GM23248 (cell line): ENCODE data around the gene ACO2. TPM values are rescaled to one million over a fixed set of nuclear protein-coding genes. Genes with fewer than 3 reads are reported as not detected.

ENCODE experiments used
- DNase-seq: peaks from one replicate; pipeline ENCODE4 v3.0.0-alpha.2; 2015
- H2AFZ ChIP-seq: fragments of 200-600 bp; sonication (generic); 2 replicates; pipeline ENCODE4 v1.6.1; 2016; ENCODE audit warnings: antibody characterized with exemption
- H3F3A ChIP-seq: fragments of 200-600 bp; sonication (generic); 2 replicates; pipeline ENCODE4 v1.6.1; 2016; ENCODE audit warnings: mild to moderate bottlenecking, antibody characterized with exemption, mixed run types; ENCODE audit not compliant: insufficient read depth
- H3K27ac ChIP-seq: fragments of 200-600 bp; sonication (generic); 2 replicates; pipeline ENCODE4 v1.5.1; 2016; ENCODE audit warnings: mild to moderate bottlenecking
- H3K27me3 ChIP-seq: fragments of 200-600 bp; sonication (generic); replicated peaks from 2 replicates; pipeline ENCODE4 v1.6.1; 2016; ENCODE audit warnings: mild to moderate bottlenecking; ENCODE audit not compliant: insufficient read depth
- H3K36me3 ChIP-seq: fragments of 200-600 bp; sonication (generic); 2 replicates; pipeline ENCODE4 v1.6.1; 2016; ENCODE audit warnings: low read depth, mild to moderate bottlenecking
- H3K4me1 ChIP-seq: fragments of 200-600 bp; sonication (generic); 2 replicates; pipeline ENCODE4 v1.6.1; 2016; ENCODE audit warnings: mild to moderate bottlenecking; ENCODE audit not compliant: insufficient read depth
- H3K4me2 ChIP-seq: fragments of 200-600 bp; sonication (generic); one replicate; pipeline ENCODE4 v1.6.1; 2016; ENCODE audit warnings: mild to moderate bottlenecking; ENCODE audit not compliant: unreplicated experiment
- H3K4me3 ChIP-seq: fragments of 200-600 bp; sonication (generic); 2 replicates; pipeline ENCODE4 v1.5.1; 2016; ENCODE audit warnings: mild to moderate bottlenecking
- H3K79me2 ChIP-seq: fragments of 200-600 bp; sonication (generic); 2 replicates; pipeline ENCODE4 v1.6.1; 2016; ENCODE audit warnings: mild to moderate bottlenecking; ENCODE audit not compliant: insufficient read depth
- H3K9ac ChIP-seq: fragments of 200-600 bp; sonication (generic); 2 replicates; pipeline ENCODE4 v1.6.1; 2016; ENCODE audit warnings: mild to moderate bottlenecking
- H3K9me2 ChIP-seq: fragments of 200-600 bp; sonication (generic); 2 replicates; pipeline ENCODE4 v1.6.1; 2016; ENCODE audit warnings: mixed run types, mild to moderate bottlenecking, moderate library complexity; ENCODE audit not compliant: insufficient read depth
- H3K9me3 ChIP-seq: fragments of 200-600 bp; sonication (generic); one replicate; pipeline ENCODE4 v1.6.1; 2017; ENCODE audit warnings: low read depth
- H4K20me1 ChIP-seq: fragments of 200-600 bp; sonication (generic); 2 replicates; pipeline ENCODE4 v1.6.0; 2016; ENCODE audit not compliant: insufficient read depth
- EZH2 ChIP-seq: fragments of 200-600 bp; sonication (generic); IDR thresholded peaks from 2 replicates; pipeline ENCODE4 v1.6.1; 2018; ENCODE audit warnings: antibody characterized with exemption, mild to moderate bottlenecking; ENCODE audit not compliant: insufficient read depth, poor library complexity, severe bottlenecking
- EZH2phosphoT487 ChIP-seq: fragments of 200-600 bp; sonication (generic); IDR thresholded peaks from 2 replicates; pipeline ENCODE4 v1.6.1; 2018; ENCODE audit warnings: antibody characterized with exemption, moderate library complexity, mild to moderate bottlenecking, low read depth; ENCODE audit not compliant: insufficient read depth
- WGBS, 2 experiments: methylation state at CpG; one replicate each; pipeline ENCODE4 v1.1.6; 2015 to 2017; ENCODE audit warnings: low lambda C conversion rate in 2 of 2, low coverage in 1 of 2; ENCODE audit errors: missing lambda C conversion rate in 2 of 2; 5-methylcytosine and 5-hydroxymethylcytosine counted together
- in situ Hi-C: fragments of 300-500 bp; cut with MboI; formaldehyde crosslinking; loops from 2 replicates; pipeline ENCODE4 v1.15.0; 2020
- polyA plus RNA-seq: library from polyadenylated mRNA; unstranded; fragments of >200 nt; fragmentation: Nextera tagmentation; extraction: Ambion mirVana; gene quantifications from 2 replicates; pipeline ENCODE4 v1.2.1, GENCODE V29; 2016
- total RNA-seq: library from RNA; depleted of rRNA; stranded (reverse); fragments of >200 nt; shearing (Covaris generic); gene quantifications from 2 replicates; pipeline ENCODE4 v1.2.3, GENCODE V29; 2014

The ACO2 gene
- total and polyA plus RNA-seq, 2 experiments from 2014 or later: 41.5 to 68.7 TPM

GRCh38 chr22:41561335-41561734 lies 92.4 kb downstream of the ACO2 start:
- no peaks in the 10 kb centered on the region for H3K9me2 ChIP-seq
- no peaks in the 10 kb centered on the region for H3K79me2 ChIP-seq
- H3K9ac ChIP-seq: no peak overlapping the region
- no peaks in the 10 kb centered on the region for H3K27me3 ChIP-seq
- TF ChIP-seq EZH2phosphoT487: no peak
- no peak for TF ChIP-seq EZH2
- H2AFZ ChIP-seq: no peak overlapping the region
- no peaks in the 10 kb centered on the region for H4K20me1 ChIP-seq
- H3K4me2 ChIP-seq: peak overlapping the region; percentile 30
- peaks cover 14% of the 10 kb centered on the region for H3F3A ChIP-seq
- no peak overlapping the region for H3K4me3 ChIP-seq
- 62 to 65% methylated on average over 10 of the region's 10 CpGs for WGBS, 2 experiments
- no peak overlapping the region for H3K27ac ChIP-seq
- in situ Hi-C loops: no loop called here
- peaks cover 35% of the 10 kb centered on the region for H3K4me1 ChIP-seq
- no peaks in the 10 kb centered on the region for H3K9me3 ChIP-seq
- no peak for DNase-seq
- H3K36me3 ChIP-seq: no peaks in the 10 kb centered on the region

GRCh38 chr22:41561788-41562187 lies 92.9 kb downstream of the ACO2 start:
- H3K27ac ChIP-seq: no peak overlapping the region
- no peaks in the 10 kb centered on the region for H3K9me3 ChIP-seq
- H3K4me3 ChIP-seq: no peak overlapping the region
- no peaks in the 10 kb centered on the region for H3K79me2 ChIP-seq
- H3K9me2 ChIP-seq: no peaks in the 10 kb centered on the region
- no peaks in the 10 kb centered on the region for H4K20me1 ChIP-seq
- H3K4me1 ChIP-seq: peaks cover 32% of the 10 kb centered on the region
- H3F3A ChIP-seq: peaks cover 13% of the 10 kb centered on the region
- no peak for TF ChIP-seq EZH2phosphoT487
- TF ChIP-seq EZH2: no peak
- H3K9ac ChIP-seq: no peak overlapping the region
- no peak overlapping the region for H3K4me2 ChIP-seq
- H2AFZ ChIP-seq: no peak overlapping the region
- H3K27me3 ChIP-seq: no peaks in the 10 kb centered on the region
- H3K36me3 ChIP-seq: no peaks in the 10 kb centered on the region
- 98% methylated on average over 5 of the region's 5 CpGs for WGBS, 2 experiments
- DNase-seq: no peak
- in situ Hi-C loops: no loop called here

GRCh38 chr22:41562461-41562860 lies 93.5 kb downstream of the ACO2 start:
- in situ Hi-C loops: no loop called here
- Histone ChIP-seq H3F3A (peaks cover 9% of the 10 kb centered on the region), H3K36me3 (no peaks in the 10 kb centered on the region), H3K4me2 (no peak overlapping the region), H4K20me1 (no peaks in the 10 kb centered on the region), H3K27me3 (no peaks in the 10 kb centered on the region), H3K9me3 (no peaks in the 10 kb centered on the region), H3K4me1 (peaks cover 27% of the 10 kb centered on the region), H3K79me2 (no peaks in the 10 kb centered on the region), H3K9ac (no peak overlapping the region), H2AFZ (no peak overlapping the region), H3K4me3 (no peak overlapping the region), H3K9me2 (no peaks in the 10 kb centered on the region), H3K27ac (no peak overlapping the region)
- WGBS, 2 experiments: 95 to 98% methylated on average over 4 of the region's 4 CpGs
- TF ChIP-seq EZH2 (no peak), EZH2phosphoT487 (no peak)
- DNase-seq: no peak

- H3K9me2 ChIP-seq: no peaks in the 10 kb centered on the region
- in situ Hi-C loops: no loop called here
- peak overlapping the region; percentile 63 for H3K4me2 ChIP-seq
- no peak overlapping the region for H3K27ac ChIP-seq
- H3K9me3 ChIP-seq: no peaks in the 10 kb centered on the region
- H3K4me1 ChIP-seq: peaks cover 21% of the 10 kb centered on the region
- H4K20me1 ChIP-seq: no peaks in the 10 kb centered on the region
- DNase-seq: peak; percentile 85
- H2AFZ ChIP-seq: peak overlapping the region; percentile 50; the same call in 1 of the 2 replicates
- WGBS, 2 experiments: 47 to 51% methylated on average over 10 of the region's 10 CpGs
- TF ChIP-seq EZH2: no peak
- TF ChIP-seq EZH2phosphoT487: no peak
- no peaks in the 10 kb centered on the region for H3K79me2 ChIP-seq
- H3F3A ChIP-seq: peaks cover 9% of the 10 kb centered on the region
- no peak overlapping the region for H3K4me3 ChIP-seq
- H3K9ac ChIP-seq: no peak overlapping the region
- H3K36me3 ChIP-seq: no peaks in the 10 kb centered on the region
- no peaks in the 10 kb centered on the region for H3K27me3 ChIP-seq
These were observed 94.3 kb downstream of the ACO2 start for GRCh38 chr22:41563051-41563711.
